Panc1 (cell line): Measurements from ENCODE around the gene MLLT10.

Experiments used
- POLR2AphosphoS5 ChIP-seq: IDR thresholded peaks from 2 replicates; pipeline ENCODE4 v1.6.1; 2012; ENCODE audit warnings: mild to moderate bottlenecking, low read depth, low read length, moderate library complexity
- TCF7L2 ChIP-seq: IDR thresholded peaks from 2 replicates; pipeline ENCODE4 v1.6.1; 2011; ENCODE audit warnings: mild to moderate bottlenecking, low read depth, low read length, inconsistent platforms
- TF ChIP-seq, protein P1 (sequence below): fragments of 450-650 bp; IDR thresholded peaks from 2 replicates; pipeline ENCODE4 v1.5.1; 2017; ENCODE audit warnings: mild to moderate bottlenecking
- TF ChIP-seq, protein P2 (sequence below), 2 experiments: IDR thresholded peaks; 2 replicates each; pipeline ENCODE4 v1.6.1; 2011 to 2012; ENCODE audit warnings: low read depth in 2 of 2, control low read depth in 1 of 2, low read length in 1 of 2, mild to moderate bottlenecking in 1 of 2, moderate library complexity in 1 of 2; ENCODE audit not compliant: insufficient read depth in 1 of 2

DNA sequence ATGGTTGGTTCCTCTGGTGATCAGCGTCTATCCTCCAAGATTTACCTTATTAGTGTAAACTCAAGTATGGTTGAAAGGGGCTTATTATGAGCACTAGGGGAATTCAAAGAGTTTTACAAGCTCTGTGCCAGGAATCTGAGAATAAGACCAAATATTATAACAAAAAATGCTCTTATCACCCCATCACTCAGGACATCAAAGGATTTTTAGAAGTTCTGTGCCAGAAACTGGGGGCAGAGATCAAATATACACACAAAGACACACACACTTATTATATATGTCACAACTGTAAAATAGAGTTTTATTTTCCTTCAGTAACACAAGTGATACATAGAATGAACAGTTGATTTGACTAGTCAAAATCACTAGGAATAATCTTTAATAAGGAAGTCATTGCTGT lies 89.3 kb downstream of the MLLT10 start:
- TF ChIP-seq, protein P1, sequence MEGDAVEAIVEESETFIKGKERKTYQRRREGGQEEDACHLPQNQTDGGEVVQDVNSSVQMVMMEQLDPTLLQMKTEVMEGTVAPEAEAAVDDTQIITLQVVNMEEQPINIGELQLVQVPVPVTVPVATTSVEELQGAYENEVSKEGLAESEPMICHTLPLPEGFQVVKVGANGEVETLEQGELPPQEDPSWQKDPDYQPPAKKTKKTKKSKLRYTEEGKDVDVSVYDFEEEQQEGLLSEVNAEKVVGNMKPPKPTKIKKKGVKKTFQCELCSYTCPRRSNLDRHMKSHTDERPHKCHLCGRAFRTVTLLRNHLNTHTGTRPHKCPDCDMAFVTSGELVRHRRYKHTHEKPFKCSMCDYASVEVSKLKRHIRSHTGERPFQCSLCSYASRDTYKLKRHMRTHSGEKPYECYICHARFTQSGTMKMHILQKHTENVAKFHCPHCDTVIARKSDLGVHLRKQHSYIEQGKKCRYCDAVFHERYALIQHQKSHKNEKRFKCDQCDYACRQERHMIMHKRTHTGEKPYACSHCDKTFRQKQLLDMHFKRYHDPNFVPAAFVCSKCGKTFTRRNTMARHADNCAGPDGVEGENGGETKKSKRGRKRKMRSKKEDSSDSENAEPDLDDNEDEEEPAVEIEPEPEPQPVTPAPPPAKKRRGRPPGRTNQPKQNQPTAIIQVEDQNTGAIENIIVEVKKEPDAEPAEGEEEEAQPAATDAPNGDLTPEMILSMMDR = no peak
- TF ChIP-seq POLR2AphosphoS5 = no peak
- TF ChIP-seq, protein P2, sequence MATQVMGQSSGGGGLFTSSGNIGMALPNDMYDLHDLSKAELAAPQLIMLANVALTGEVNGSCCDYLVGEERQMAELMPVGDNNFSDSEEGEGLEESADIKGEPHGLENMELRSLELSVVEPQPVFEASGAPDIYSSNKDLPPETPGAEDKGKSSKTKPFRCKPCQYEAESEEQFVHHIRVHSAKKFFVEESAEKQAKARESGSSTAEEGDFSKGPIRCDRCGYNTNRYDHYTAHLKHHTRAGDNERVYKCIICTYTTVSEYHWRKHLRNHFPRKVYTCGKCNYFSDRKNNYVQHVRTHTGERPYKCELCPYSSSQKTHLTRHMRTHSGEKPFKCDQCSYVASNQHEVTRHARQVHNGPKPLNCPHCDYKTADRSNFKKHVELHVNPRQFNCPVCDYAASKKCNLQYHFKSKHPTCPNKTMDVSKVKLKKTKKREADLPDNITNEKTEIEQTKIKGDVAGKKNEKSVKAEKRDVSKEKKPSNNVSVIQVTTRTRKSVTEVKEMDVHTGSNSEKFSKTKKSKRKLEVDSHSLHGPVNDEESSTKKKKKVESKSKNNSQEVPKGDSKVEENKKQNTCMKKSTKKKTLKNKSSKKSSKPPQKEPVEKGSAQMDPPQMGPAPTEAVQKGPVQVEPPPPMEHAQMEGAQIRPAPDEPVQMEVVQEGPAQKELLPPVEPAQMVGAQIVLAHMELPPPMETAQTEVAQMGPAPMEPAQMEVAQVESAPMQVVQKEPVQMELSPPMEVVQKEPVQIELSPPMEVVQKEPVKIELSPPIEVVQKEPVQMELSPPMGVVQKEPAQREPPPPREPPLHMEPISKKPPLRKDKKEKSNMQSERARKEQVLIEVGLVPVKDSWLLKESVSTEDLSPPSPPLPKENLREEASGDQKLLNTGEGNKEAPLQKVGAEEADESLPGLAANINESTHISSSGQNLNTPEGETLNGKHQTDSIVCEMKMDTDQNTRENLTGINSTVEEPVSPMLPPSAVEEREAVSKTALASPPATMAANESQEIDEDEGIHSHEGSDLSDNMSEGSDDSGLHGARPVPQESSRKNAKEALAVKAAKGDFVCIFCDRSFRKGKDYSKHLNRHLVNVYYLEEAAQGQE (IDR thresholded peaks at IDR 0.05; ENCODE audit: insufficient read depth in 1 of 2, low read depth in 2 of 2, low read length in 1 of 2) = no peak
- no peak for TF ChIP-seq TCF7L2
